HepG2 (cell line): ENCODE data around the gene GPC3.

ENCODE experiments used
- ATF2 ChIP-seq: sonication (generic); formaldehyde crosslinking; IDR thresholded peaks from 2 replicates; pipeline ENCODE4 v1.4.0; 2020; ENCODE audit warnings: missing genetic modification reagents
- ESRRA ChIP-seq: sonication (generic); formaldehyde crosslinking; IDR thresholded peaks from 2 replicates; pipeline ENCODE4 v1.5.1; 2020; ENCODE audit warnings: mild to moderate bottlenecking, low read depth, missing genetic modification reagents
- IKZF1 ChIP-seq: fragments of 450-650 bp; IDR thresholded peaks from 2 replicates; pipeline ENCODE4 v1.7.1; 2016
- REST ChIP-seq, 2 experiments: IDR thresholded peaks; 2 replicates each; pipeline ENCODE4 v1.6.1; 2011 to 2012; ENCODE audit warnings: low read length in 2 of 2, borderline replicate concordance in 1 of 2, low read depth in 1 of 2, mild to moderate bottlenecking in 1 of 2, moderate library complexity in 1 of 2
- TOPORS ChIP-seq: sonication (generic); formaldehyde crosslinking; IDR thresholded peaks from 2 replicates; pipeline ENCODE4 v1.8.0; 2023; ENCODE audit warnings: mild to moderate bottlenecking, missing genetic modification reagents
- ZBTB46 ChIP-seq: sonication (generic); formaldehyde crosslinking; IDR thresholded peaks from 2 replicates; pipeline ENCODE4 v1.4.0; 2020; ENCODE audit warnings: mild to moderate bottlenecking, missing genetic modification reagents, borderline replicate concordance
- ZFP1 ChIP-seq: IDR thresholded peaks from 2 replicates; pipeline ENCODE4 v1.6.1; 2016
- ZNF143 ChIP-seq: sonication (generic); formaldehyde crosslinking; IDR thresholded peaks from 2 replicates; pipeline ENCODE4 v1.4.0; 2020; ENCODE audit warnings: missing genetic modification reagents
- ZNF431 ChIP-seq: sonication (generic); formaldehyde crosslinking; IDR thresholded peaks from 2 replicates; pipeline ENCODE4 v1.9.0; 2022; ENCODE audit warnings: missing genetic modification reagents, low read depth, mild to moderate bottlenecking, borderline replicate concordance
- TF ChIP-seq, protein P1 (sequence below): sonication (generic); formaldehyde crosslinking; IDR thresholded peaks from 2 replicates; pipeline ENCODE4 v1.4.0; 2020; ENCODE audit warnings: missing genetic modification reagents
- TF ChIP-seq, protein P2 (sequence below): sonication (generic); formaldehyde crosslinking; IDR thresholded peaks from 2 replicates; pipeline ENCODE4 v1.5.0; 2020; ENCODE audit warnings: mild to moderate bottlenecking, missing genetic modification reagents, moderate library complexity

- TF ChIP-seq, protein P1, sequence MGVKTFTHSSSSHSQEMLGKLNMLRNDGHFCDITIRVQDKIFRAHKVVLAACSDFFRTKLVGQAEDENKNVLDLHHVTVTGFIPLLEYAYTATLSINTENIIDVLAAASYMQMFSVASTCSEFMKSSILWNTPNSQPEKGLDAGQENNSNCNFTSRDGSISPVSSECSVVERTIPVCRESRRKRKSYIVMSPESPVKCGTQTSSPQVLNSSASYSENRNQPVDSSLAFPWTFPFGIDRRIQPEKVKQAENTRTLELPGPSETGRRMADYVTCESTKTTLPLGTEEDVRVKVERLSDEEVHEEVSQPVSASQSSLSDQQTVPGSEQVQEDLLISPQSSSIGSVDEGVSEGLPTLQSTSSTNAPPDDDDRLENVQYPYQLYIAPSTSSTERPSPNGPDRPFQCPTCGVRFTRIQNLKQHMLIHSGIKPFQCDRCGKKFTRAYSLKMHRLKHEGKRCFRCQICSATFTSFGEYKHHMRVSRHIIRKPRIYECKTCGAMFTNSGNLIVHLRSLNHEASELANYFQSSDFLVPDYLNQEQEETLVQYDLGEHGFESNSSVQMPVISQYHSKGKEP (CRISPR knock-in tag) = no peak
- TF ChIP-seq ZNF431 (CRISPR knock-in tag) (no peak), REST (IDR thresholded peaks at IDR 0.05; ENCODE audit: borderline replicate concordance in 1 of 2, low read depth in 1 of 2, low read length in 2 of 2) (no peak), ZNF143 (CRISPR knock-in tag) (no peak), ESRRA (no peak), ZBTB46 (CRISPR knock-in tag) (no peak), ATF2 (no peak), TOPORS (CRISPR knock-in tag) (no peak), ZFP1 (CRISPR knock-in tag) (no peak), IKZF1 (no peak)
- TF ChIP-seq, protein P2, sequence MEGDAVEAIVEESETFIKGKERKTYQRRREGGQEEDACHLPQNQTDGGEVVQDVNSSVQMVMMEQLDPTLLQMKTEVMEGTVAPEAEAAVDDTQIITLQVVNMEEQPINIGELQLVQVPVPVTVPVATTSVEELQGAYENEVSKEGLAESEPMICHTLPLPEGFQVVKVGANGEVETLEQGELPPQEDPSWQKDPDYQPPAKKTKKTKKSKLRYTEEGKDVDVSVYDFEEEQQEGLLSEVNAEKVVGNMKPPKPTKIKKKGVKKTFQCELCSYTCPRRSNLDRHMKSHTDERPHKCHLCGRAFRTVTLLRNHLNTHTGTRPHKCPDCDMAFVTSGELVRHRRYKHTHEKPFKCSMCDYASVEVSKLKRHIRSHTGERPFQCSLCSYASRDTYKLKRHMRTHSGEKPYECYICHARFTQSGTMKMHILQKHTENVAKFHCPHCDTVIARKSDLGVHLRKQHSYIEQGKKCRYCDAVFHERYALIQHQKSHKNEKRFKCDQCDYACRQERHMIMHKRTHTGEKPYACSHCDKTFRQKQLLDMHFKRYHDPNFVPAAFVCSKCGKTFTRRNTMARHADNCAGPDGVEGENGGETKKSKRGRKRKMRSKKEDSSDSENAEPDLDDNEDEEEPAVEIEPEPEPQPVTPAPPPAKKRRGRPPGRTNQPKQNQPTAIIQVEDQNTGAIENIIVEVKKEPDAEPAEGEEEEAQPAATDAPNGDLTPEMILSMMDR = no peak
Observed at GRCh38 chrX:133668225-133668931, 317.0 kb downstream of the GPC3 start.
